Measurements from ENCODE around the gene TCEA2. TPM values are rescaled to one million over a fixed set of nuclear protein-coding genes. Genes with fewer than 3 reads are reported as not detected.

TCEA2 gene
- total RNA-seq, 2 donors from 2014 or later: 17.8 to 25.5 TPM

GRCh38 chr20:64047968-64048401 is 15.0 kb upstream of the TCEA2 start:
- no peak for DNase-seq (ENCODE audit: low spot score)
- Histone ChIP-seq H3K4me1 (peaks cover 0 to 23% of the 10 kb centered on the region in 2 donors), H3K4me3 (peak overlapping the region; percentile 39 to 49), H3K27me3 (peaks cover 4 to 5% of the 10 kb centered on the region in 2 donors), H3K9me3 (no peaks in the 10 kb centered on the region), H3K36me3 (peaks cover 18% of the 10 kb centered on the region), H3K27ac (peak overlapping the region in 1 of 2 donors; percentile 43)
- no peak for TF ChIP-seq CTCF (IDR thresholded peaks at IDR 0.05)

GRCh38 chr20:64048402-64049044 is 14.5 kb upstream of the TCEA2 start:
- Histone ChIP-seq H3K4me3 (peak overlapping the region; percentile 39 to 49), H3K27ac (peak overlapping the region in 1 of 2 donors; percentile 43), H3K9me3 (no peaks in the 10 kb centered on the region), H3K36me3 (peaks cover 18% of the 10 kb centered on the region), H3K4me1 (peaks cover 0 to 28% of the 10 kb centered on the region in 2 donors), H3K27me3 (peaks cover 4 to 5% of the 10 kb centered on the region in 2 donors)
- no peak for TF ChIP-seq CTCF (IDR thresholded peaks at IDR 0.05)
- DNase-seq (ENCODE audit: low spot score): no peak

- Histone ChIP-seq H3K4me3 (peak within 1 kb of the TSS; percentile 39 to 49), H3K27ac (peak within 1 kb of the TSS; percentile 62 to 69)
Observed at GRCh38 chr20:64049060-64049877, 13.7 kb upstream of the TCEA2 start, which contains the start of gene SOX18. Gene SOX18 (minus strand): TSS chr20:64049639. CDS start chr20:64049516, 123 bp downstream.

GRCh38 chr20:64049878-64050260 is 13.1 kb upstream of the TCEA2 start:
- Histone ChIP-seq H3K27me3 (peaks cover 4 to 5% of the 10 kb centered on the region in 2 donors), H3K4me3 (peak overlapping the region; percentile 17 to 49), H3K27ac (peak overlapping the region; percentile 62 to 69), H3K4me1 (peaks cover 0 to 32% of the 10 kb centered on the region in 2 donors), H3K36me3 (peaks cover 18% of the 10 kb centered on the region), H3K9me3 (no peaks in the 10 kb centered on the region)
- no peak for DNase-seq (ENCODE audit: low spot score)
- no peak for TF ChIP-seq CTCF (IDR thresholded peaks at IDR 0.05)

More at GRCh38 chr20:64049060-64049877, 13.7 kb upstream of the TCEA2 start, which contains the start of gene SOX18:
- Histone ChIP-seq H3K27me3 (peaks cover 4 to 5% of the 10 kb centered on the region in 2 donors), H3K4me1 (peaks cover 0 to 31% of the 10 kb centered on the region in 2 donors), H3K36me3 (peaks cover 18% of the 10 kb centered on the region), H3K9me3 (no peaks in the 10 kb centered on the region)
- no peak for DNase-seq (ENCODE audit: low spot score)
- no peak for TF ChIP-seq CTCF (IDR thresholded peaks at IDR 0.05)

GRCh38 chr20:64050261-64051032 is 12.6 kb upstream of the TCEA2 start:
- peaks cover 18% of the 10 kb centered on the region for H3K36me3 ChIP-seq
- H3K27me3 ChIP-seq: peaks cover 4 to 5% of the 10 kb centered on the region in 2 donors
- DNase-seq (ENCODE audit: low spot score): no peak
- TF ChIP-seq CTCF (IDR thresholded peaks at IDR 0.05): no peak
- H3K27ac ChIP-seq: peak overlapping the region; percentile 62 to 69
- H3K9me3 ChIP-seq: no peaks in the 10 kb centered on the region
- H3K4me1 ChIP-seq: peaks cover 0 to 38% of the 10 kb centered on the region in 2 donors
- H3K4me3 ChIP-seq: peak overlapping the region; percentile 17 to 49
